HEK293 (cell line): ENCODE data around the gene TIAL1.

ENCODE experiments used
- CTCF ChIA-PET: fragments of 350-600 bp; formaldehyde crosslinking; extraction: SDS; loops from one replicate; lab custom pipeline; 2021; ENCODE audit warnings: antibody characterized with exemption; lab: Yijun Ruan, JAX
- POLR2A ChIA-PET: fragments of 300-600 bp; formaldehyde crosslinking; extraction: SDS; loops from one replicate; lab custom pipeline; 2020; ENCODE audit warnings: antibody characterized with exemption, inconsistent platforms; lab: Yijun Ruan, JAX
- H3K27ac ChIP-seq: fragments of 200-500 bp; sonication (Bioruptor generic); 2 replicates; pipeline ENCODE4 v1.5.1; 2014; ENCODE audit warnings: low read depth, low read length, control low read depth, inconsistent platforms; ENCODE audit errors: extremely low read depth
- H3K36me3 ChIP-seq, 2 experiments: fragments of 200-500 bp in 1 of 2; sonication (Bioruptor generic) in 1 of 2; 1 replicate in 1 of 2; 2 replicates in 1 of 2; pipeline ENCODE4 v1.5.1; 2014 to 2017; ENCODE audit warnings: inconsistent platforms in 2 of 2, low read length in 2 of 2; ENCODE audit not compliant: control insufficient read depth in 2 of 2, insufficient read depth in 1 of 2
- H3K4me1 ChIP-seq: fragments of 200-500 bp; sonication (Bioruptor generic); 2 replicates; pipeline ENCODE4 v1.5.1; 2014; ENCODE audit warnings: mild to moderate bottlenecking, low read length, inconsistent platforms; ENCODE audit not compliant: control insufficient read depth, insufficient read depth
- H3K4me3 ChIP-seq: 2 replicates; pipeline ENCODE4 v1.5.1; 2011; ENCODE audit warnings: low read depth, mild to moderate bottlenecking, control low read depth, low read length, moderate library complexity
- H3K9me3 ChIP-seq: fragments of 200-500 bp; sonication (Bioruptor generic); 2 replicates; pipeline ENCODE4 v1.5.1; 2014; ENCODE audit warnings: low read depth, low read length, inconsistent platforms; ENCODE audit not compliant: control insufficient read depth, insufficient read depth
- CTCF ChIP-seq: fragments of 450-650 bp; formaldehyde crosslinking; IDR thresholded peaks from 2 replicates; pipeline ENCODE4 v1.5.1; 2016; ENCODE audit warnings: missing biosample characterization, missing genetic modification characterization
- KLF16 ChIP-seq: fragments of 450-650 bp; formaldehyde crosslinking; IDR thresholded peaks from 2 replicates; pipeline ENCODE4 v1.5.1; 2017; ENCODE audit warnings: missing biosample characterization, missing genetic modification characterization
- OSR2 ChIP-seq: fragments of 450-650 bp; formaldehyde crosslinking; IDR thresholded peaks from 2 replicates; pipeline ENCODE4 v1.5.1; 2016; ENCODE audit warnings: missing biosample characterization, missing genetic modification characterization
- PRDM10 ChIP-seq: fragments of 450-650 bp; formaldehyde crosslinking; IDR thresholded peaks from 2 replicates; pipeline ENCODE4 v1.5.1; 2016; ENCODE audit warnings: missing biosample characterization, missing genetic modification characterization
- REST ChIP-seq: fragments of 450-650 bp; formaldehyde crosslinking; IDR thresholded peaks from 2 replicates; pipeline ENCODE4 v1.5.1; 2016; ENCODE audit warnings: missing biosample characterization, missing genetic modification characterization
- ZBTB17 ChIP-seq: fragments of 450-650 bp; formaldehyde crosslinking; IDR thresholded peaks from 2 replicates; pipeline ENCODE4 v1.5.1; 2016; ENCODE audit warnings: missing biosample characterization, missing genetic modification characterization
- ZBTB8A ChIP-seq: fragments of 450-650 bp; formaldehyde crosslinking; IDR thresholded peaks from 2 replicates; pipeline ENCODE4 v1.5.1; 2016; ENCODE audit warnings: missing biosample characterization, missing genetic modification characterization
- ZFP69B ChIP-seq: fragments of 450-650 bp; formaldehyde crosslinking; IDR thresholded peaks from 2 replicates; pipeline ENCODE4 v1.5.1; 2016; ENCODE audit warnings: missing biosample characterization, missing genetic modification characterization
- ZNF155 ChIP-seq: fragments of 450-650 bp; formaldehyde crosslinking; IDR thresholded peaks from 2 replicates; pipeline ENCODE4 v1.5.1; 2016; ENCODE audit warnings: missing biosample characterization, missing genetic modification characterization
- ZNF335 ChIP-seq: fragments of 450-650 bp; formaldehyde crosslinking; conservative IDR thresholded peaks from 2 replicates; pipeline ENCODE4 v1.5.1; 2016; ENCODE audit warnings: missing biosample characterization, missing genetic modification characterization
- ZNF366 ChIP-seq: fragments of 450-650 bp; formaldehyde crosslinking; conservative IDR thresholded peaks from 2 replicates; pipeline ENCODE4 v1.5.1; 2016; ENCODE audit warnings: missing biosample characterization, missing genetic modification characterization
- ZNF423 ChIP-seq: fragments of 450-650 bp; formaldehyde crosslinking; IDR thresholded peaks from 2 replicates; pipeline ENCODE4 v1.5.1; 2016; ENCODE audit warnings: missing biosample characterization, missing genetic modification characterization
- ZNF48 ChIP-seq: fragments of 450-650 bp; formaldehyde crosslinking; IDR thresholded peaks from 2 replicates; pipeline ENCODE4 v1.5.1; 2016; ENCODE audit warnings: missing biosample characterization, missing genetic modification characterization
- ZNF510 ChIP-seq: fragments of 450-650 bp; formaldehyde crosslinking; IDR thresholded peaks from 2 replicates; pipeline ENCODE4 v1.5.1; 2018; ENCODE audit warnings: mild to moderate bottlenecking, missing genetic modification characterization, missing biosample characterization; ENCODE audit not compliant: insufficient replicate concordance
- ZNF600 ChIP-seq: fragments of 450-650 bp; formaldehyde crosslinking; IDR thresholded peaks from 2 replicates; pipeline ENCODE4 v1.5.1; 2016; ENCODE audit warnings: missing biosample characterization, missing genetic modification characterization
- ZNF660 ChIP-seq: fragments of 450-650 bp; IDR thresholded peaks from 2 replicates; pipeline ENCODE4 v1.5.1; 2018; ENCODE audit warnings: missing biosample characterization, mild to moderate bottlenecking, missing genetic modification characterization
- ZNF692 ChIP-seq: fragments of 450-650 bp; formaldehyde crosslinking; IDR thresholded peaks from 2 replicates; pipeline ENCODE4 v1.5.1; 2016; ENCODE audit warnings: missing biosample characterization, missing genetic modification characterization
- ZNF792 ChIP-seq: fragments of 450-650 bp; formaldehyde crosslinking; IDR thresholded peaks from 2 replicates; pipeline ENCODE4 v1.5.1; 2016; ENCODE audit warnings: missing biosample characterization, missing genetic modification characterization

Gene TIAL1

GRCh38 chr10:119541046-119541445 is 55.7 kb downstream of the TIAL1 start:
- Histone ChIP-seq H3K9me3 (no peaks in the 10 kb centered on the region), H3K27ac (no peak overlapping the region), H3K4me1 (peaks cover 8% of the 10 kb centered on the region), H3K4me3 (no peak overlapping the region), H3K36me3 (no peaks in the 10 kb centered on the region)
- ChIA-PET CTCF (no interaction called here), POLR2A (no interaction called here)
- TF ChIP-seq ZBTB17 (tag by site-specific recombination) (peak; percentile 29; the same call in 1 of the 2 replicates), KLF16 (tag by site-specific recombination) (no peak), OSR2 (tag by site-specific recombination) (no peak), ZNF692 (tag by site-specific recombination) (no peak), ZNF660 (tag by site-specific recombination) (0 out of 2 replicates have a peak, but pooled peaks have one; percentile 10), ZNF600 (peak; percentile 67), ZNF48 (tag by site-specific recombination) (no peak)

GRCh38 chr10:119540038-119540437 is 56.7 kb downstream of the TIAL1 start:
- TF ChIP-seq ZNF335 (tag by site-specific recombination) (peak; percentile 3; the same call in 1 of the 2 replicates), ZNF366 (tag by site-specific recombination) (peak; percentile 80), PRDM10 (peak; percentile 79), ZFP69B (tag by site-specific recombination) (no peak), CTCF (no peak), ZNF510 (tag by site-specific recombination) (no peak)
- Histone ChIP-seq H3K36me3 (no peaks in the 10 kb centered on the region), H3K4me3 (no peak overlapping the region), H3K27ac (no peak overlapping the region), H3K9me3 (no peaks in the 10 kb centered on the region), H3K4me1 (peaks cover 8% of the 10 kb centered on the region; the same call in 1 of the 2 replicates)
- ChIA-PET CTCF (interaction anchor here (0.7 to 1.7 kb wide), 2 partner anchors 21 to 341 kb away, joined by 5 read pairs; no protein-coding TSS in a partner anchor), POLR2A (interaction anchor here (0.7 kb wide), 1 partner anchor 328 kb away, joined by 3 read pairs; no protein-coding TSS in a partner anchor)

- CTCF ChIA-PET: interaction anchor here (1.7 kb wide), 1 partner anchor 340 kb away, joined by 5 read pairs; no protein-coding TSS in a partner anchor
- H3K9me3 ChIP-seq: no peaks in the 10 kb centered on the region
- H3K4me1 ChIP-seq: peaks cover 8% of the 10 kb centered on the region; the same call in 1 of the 2 replicates
- H3K4me3 ChIP-seq: no peak overlapping the region
- POLR2A ChIA-PET: interaction anchor here (0.7 kb wide), 1 partner anchor 327 kb away, joined by 3 read pairs; no protein-coding TSS in a partner anchor
- no peak overlapping the region for H3K27ac ChIP-seq
- no peak for TF ChIP-seq ZNF792 (tag by site-specific recombination)
- TF ChIP-seq REST (tag by site-specific recombination): no peak
- TF ChIP-seq ZBTB8A (tag by site-specific recombination): no peak
- no peak for TF ChIP-seq ZNF155 (tag by site-specific recombination)
- TF ChIP-seq ZNF423 (tag by site-specific recombination): peak; percentile 96
- no peaks in the 10 kb centered on the region for H3K36me3 ChIP-seq
Measured at GRCh38 chr10:119539359-119539825, 57.4 kb downstream of the TIAL1 start.
